HEK293 (cell line): Measurements from ENCODE around the gene AKIRIN2.

Source experiments
- GLIS1 ChIP-seq: fragments of 450-650 bp; formaldehyde crosslinking; IDR thresholded peaks from 2 replicates; pipeline ENCODE4 v1.5.1; 2016; ENCODE audit warnings: missing biosample characterization, missing genetic modification characterization
- PATZ1 ChIP-seq: fragments of 450-650 bp; formaldehyde crosslinking; IDR thresholded peaks from 2 replicates; pipeline ENCODE4 v1.5.1; 2016; ENCODE audit warnings: missing biosample characterization, missing genetic modification characterization
- PRDM1 ChIP-seq: fragments of 450-650 bp; formaldehyde crosslinking; IDR thresholded peaks from 2 replicates; pipeline ENCODE4; 2016; ENCODE audit warnings: missing biosample characterization, missing genetic modification characterization
- PRDM6 ChIP-seq: fragments of 450-650 bp; formaldehyde crosslinking; IDR thresholded peaks from 2 replicates; pipeline ENCODE4 v1.5.1; 2017; ENCODE audit warnings: missing biosample characterization, missing genetic modification characterization
- RBAK ChIP-seq: fragments of 450-650 bp; formaldehyde crosslinking; IDR thresholded peaks from 2 replicates; pipeline ENCODE4 v1.5.1; 2016; ENCODE audit warnings: missing biosample characterization, missing genetic modification characterization
- SP3 ChIP-seq: fragments of 450-650 bp; formaldehyde crosslinking; IDR thresholded peaks from 2 replicates; pipeline ENCODE4 v1.5.1; 2016; ENCODE audit warnings: missing biosample characterization, missing genetic modification characterization
- WT1 ChIP-seq: fragments of 450-650 bp; formaldehyde crosslinking; IDR thresholded peaks from 2 replicates; pipeline ENCODE4 v1.5.1; 2016; ENCODE audit warnings: missing biosample characterization, missing genetic modification characterization
- YY1 ChIP-seq: fragments of 450-650 bp; formaldehyde crosslinking; IDR thresholded peaks from 2 replicates; pipeline ENCODE4 v1.5.1; 2018; ENCODE audit warnings: missing biosample characterization, missing genetic modification characterization
- ZBTB11 ChIP-seq: fragments of 450-650 bp; formaldehyde crosslinking; conservative IDR thresholded peaks from 2 replicates; pipeline ENCODE4 v1.5.1; 2016; ENCODE audit warnings: low read depth, missing biosample characterization, missing genetic modification characterization
- ZBTB20 ChIP-seq: fragments of 450-650 bp; formaldehyde crosslinking; IDR thresholded peaks from 2 replicates; pipeline ENCODE4 v1.5.1; 2016; ENCODE audit warnings: missing biosample characterization, missing genetic modification characterization
- ZFP41 ChIP-seq: fragments of 450-650 bp; formaldehyde crosslinking; IDR thresholded peaks from 2 replicates; pipeline ENCODE4 v1.5.1; 2016; ENCODE audit warnings: missing biosample characterization, missing genetic modification characterization, borderline replicate concordance
- ZFP69B ChIP-seq: fragments of 450-650 bp; formaldehyde crosslinking; IDR thresholded peaks from 2 replicates; pipeline ENCODE4 v1.5.1; 2016; ENCODE audit warnings: missing biosample characterization, missing genetic modification characterization
- ZNF10 ChIP-seq: fragments of 450-650 bp; formaldehyde crosslinking; IDR thresholded peaks from 2 replicates; pipeline ENCODE4 v1.5.1; 2017; ENCODE audit warnings: missing biosample characterization, missing genetic modification characterization
- ZNF146 ChIP-seq: fragments of 450-650 bp; formaldehyde crosslinking; IDR thresholded peaks from 2 replicates; pipeline ENCODE4 v1.5.1; 2016; ENCODE audit warnings: missing biosample characterization, missing genetic modification characterization
- ZNF19 ChIP-seq: fragments of 450-650 bp; formaldehyde crosslinking; IDR thresholded peaks from 2 replicates; pipeline ENCODE4; 2016; ENCODE audit warnings: missing biosample characterization, missing genetic modification characterization, low read depth
- ZNF202 ChIP-seq: fragments of 450-650 bp; formaldehyde crosslinking; IDR thresholded peaks from 2 replicates; pipeline ENCODE4 v1.5.1; 2016; ENCODE audit warnings: missing biosample characterization, missing genetic modification characterization, borderline replicate concordance
- ZNF211 ChIP-seq: fragments of 450-650 bp; formaldehyde crosslinking; IDR thresholded peaks from 2 replicates; pipeline ENCODE4 v1.5.1; 2016; ENCODE audit warnings: low read depth, missing biosample characterization, missing genetic modification characterization
- ZNF266 ChIP-seq: fragments of 450-650 bp; formaldehyde crosslinking; IDR thresholded peaks from 2 replicates; pipeline ENCODE4 v1.5.1; 2016; ENCODE audit warnings: missing biosample characterization, missing genetic modification characterization, low read depth
- ZNF341 ChIP-seq: fragments of 450-650 bp; formaldehyde crosslinking; IDR thresholded peaks from 2 replicates; pipeline ENCODE4; 2016; ENCODE audit warnings: low read depth, missing biosample characterization, missing genetic modification characterization
- ZNF416 ChIP-seq: fragments of 450-650 bp; formaldehyde crosslinking; IDR thresholded peaks from 2 replicates; pipeline ENCODE4 v1.5.1; 2016; ENCODE audit warnings: missing biosample characterization, missing genetic modification characterization
- ZNF423 ChIP-seq: fragments of 450-650 bp; formaldehyde crosslinking; IDR thresholded peaks from 2 replicates; pipeline ENCODE4 v1.5.1; 2016; ENCODE audit warnings: missing biosample characterization, missing genetic modification characterization
- ZNF426 ChIP-seq: fragments of 450-650 bp; formaldehyde crosslinking; IDR thresholded peaks from 2 replicates; pipeline ENCODE4 v1.5.1; 2017; ENCODE audit warnings: missing biosample characterization, missing genetic modification characterization, mild to moderate bottlenecking, inconsistent platforms, moderate library complexity
- ZNF48 ChIP-seq: fragments of 450-650 bp; formaldehyde crosslinking; IDR thresholded peaks from 2 replicates; pipeline ENCODE4 v1.5.1; 2016; ENCODE audit warnings: missing biosample characterization, missing genetic modification characterization
- ZNF501 ChIP-seq: fragments of 450-650 bp; formaldehyde crosslinking; IDR thresholded peaks from 2 replicates; pipeline ENCODE4 v1.5.1; 2016; ENCODE audit warnings: missing biosample characterization, missing genetic modification characterization
- ZNF510 ChIP-seq: fragments of 450-650 bp; formaldehyde crosslinking; IDR thresholded peaks from 2 replicates; pipeline ENCODE4 v1.5.1; 2018; ENCODE audit warnings: mild to moderate bottlenecking, missing genetic modification characterization, missing biosample characterization; ENCODE audit not compliant: insufficient replicate concordance
- ZNF529 ChIP-seq: fragments of 450-650 bp; formaldehyde crosslinking; IDR thresholded peaks from 2 replicates; pipeline ENCODE4 v1.5.1; 2017; ENCODE audit warnings: missing genetic modification characterization, missing biosample characterization; ENCODE audit not compliant: insufficient replicate concordance
- ZNF530 ChIP-seq: fragments of 450-650 bp; formaldehyde crosslinking; IDR thresholded peaks from 2 replicates; pipeline ENCODE4 v1.5.1; 2016; ENCODE audit warnings: low read depth, missing biosample characterization, missing genetic modification characterization
- ZNF600 ChIP-seq: fragments of 450-650 bp; formaldehyde crosslinking; IDR thresholded peaks from 2 replicates; pipeline ENCODE4 v1.5.1; 2016; ENCODE audit warnings: missing biosample characterization, missing genetic modification characterization
- ZNF610 ChIP-seq: fragments of 450-650 bp; formaldehyde crosslinking; IDR thresholded peaks from 2 replicates; pipeline ENCODE4 v1.5.1; 2016; ENCODE audit warnings: missing biosample characterization, missing genetic modification characterization, borderline replicate concordance
- ZNF629 ChIP-seq: fragments of 450-650 bp; formaldehyde crosslinking; IDR thresholded peaks from 2 replicates; pipeline ENCODE4 v1.5.1; 2017; ENCODE audit warnings: missing biosample characterization, missing genetic modification characterization
- ZNF664 ChIP-seq: fragments of 450-650 bp; formaldehyde crosslinking; IDR thresholded peaks from 2 replicates; pipeline ENCODE4 v1.5.1; 2016; ENCODE audit warnings: missing biosample characterization, missing genetic modification characterization
- ZNF677 ChIP-seq: fragments of 450-650 bp; IDR thresholded peaks from 2 replicates; pipeline ENCODE4 v1.5.0; 2018; ENCODE audit warnings: missing biosample characterization, mild to moderate bottlenecking, missing genetic modification characterization, moderate library complexity
- ZNF707 ChIP-seq: fragments of 450-650 bp; formaldehyde crosslinking; IDR thresholded peaks from 2 replicates; pipeline ENCODE4 v1.5.1; 2016; ENCODE audit warnings: missing biosample characterization, missing genetic modification characterization
- ZNF776 ChIP-seq: fragments of 450-650 bp; formaldehyde crosslinking; IDR thresholded peaks from 2 replicates; pipeline ENCODE4 v1.5.0; 2017; ENCODE audit warnings: missing biosample characterization, missing genetic modification characterization, borderline replicate concordance
- ZNF785 ChIP-seq: fragments of 450-650 bp; formaldehyde crosslinking; IDR thresholded peaks from 2 replicates; pipeline ENCODE4 v1.5.1; 2016; ENCODE audit warnings: missing biosample characterization, missing genetic modification characterization
- ZNF791 ChIP-seq: fragments of 450-650 bp; formaldehyde crosslinking; IDR thresholded peaks from 2 replicates; pipeline ENCODE4 v1.5.1; 2016; ENCODE audit warnings: missing biosample characterization, missing genetic modification characterization
- ZNF792 ChIP-seq: fragments of 450-650 bp; formaldehyde crosslinking; IDR thresholded peaks from 2 replicates; pipeline ENCODE4 v1.5.1; 2016; ENCODE audit warnings: missing biosample characterization, missing genetic modification characterization
- ZNF843 ChIP-seq: fragments of 450-650 bp; formaldehyde crosslinking; IDR thresholded peaks from 2 replicates; pipeline ENCODE4 v1.5.1; 2016; ENCODE audit warnings: missing biosample characterization, missing genetic modification characterization

AKIRIN2 gene

DNA sequence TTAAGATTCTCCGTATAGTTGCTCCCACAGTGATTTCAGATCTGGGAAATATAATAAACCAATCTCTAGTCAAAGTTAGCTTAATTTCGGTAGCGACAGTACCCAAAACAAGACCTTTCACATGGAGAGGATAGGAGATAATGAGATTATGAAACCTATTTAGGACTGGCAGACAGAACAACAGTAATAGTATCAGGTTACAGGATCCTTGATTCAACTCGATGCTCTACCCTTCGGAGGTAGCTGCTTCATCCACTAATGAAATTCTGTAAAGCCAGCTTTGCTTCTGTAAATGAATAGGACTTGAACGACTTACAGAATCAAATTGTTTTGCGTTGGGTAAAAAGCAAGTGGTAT lies 534 bp upstream of the AKIRIN2 start (continued):
- TF ChIP-seq ZBTB11 (tag by site-specific recombination) (no peak), ZNF610 (no peak), ZNF792 (tag by site-specific recombination) (no peak), ZNF664 (tag by site-specific recombination) (no peak), ZNF426 (tag by site-specific recombination) (no peak), RBAK (no peak), GLIS1 (tag by site-specific recombination) (no peak), ZNF707 (tag by site-specific recombination) (no peak), ZBTB20 (no peak), ZNF600 (tag by site-specific recombination) (peak; percentile 66), SP3 (tag by site-specific recombination) (no peak), ZFP69B (tag by site-specific recombination) (peak; percentile 32; the same call in 1 of the 2 replicates), ZNF530 (tag by site-specific recombination) (no peak), ZNF416 (tag by site-specific recombination) (no peak), ZFP41 (tag by site-specific recombination) (no peak), ZNF510 (tag by site-specific recombination) (no peak), ZNF785 (tag by site-specific recombination) (no peak), ZNF776 (tag by site-specific recombination) (no peak), PRDM6 (tag by site-specific recombination) (no peak), ZNF266 (tag by site-specific recombination) (no peak), PRDM1 (tag by site-specific recombination) (peak; percentile 80), ZNF202 (tag by site-specific recombination) (no peak), ZNF146 (tag by site-specific recombination) (no peak), ZNF19 (tag by site-specific recombination) (no peak), YY1 (no peak), ZNF843 (tag by site-specific recombination) (no peak; the same call in 1 of the 2 replicates), ZNF48 (no peak), PATZ1 (tag by site-specific recombination) (no peak), ZNF341 (tag by site-specific recombination) (no peak), ZNF211 (tag by site-specific recombination) (no peak), ZNF677 (tag by site-specific recombination) (no peak), ZNF423 (tag by site-specific recombination) (no peak), ZNF501 (tag by site-specific recombination) (no peak; the same call in 1 of the 2 replicates), WT1 (tag by site-specific recombination) (peak; percentile 18; the same call in 1 of the 2 replicates), ZNF529 (tag by site-specific recombination) (no peak), ZNF791 (tag by site-specific recombination) (no peak), ZNF629 (no peak; the same call in 1 of the 2 replicates), ZNF10 (tag by site-specific recombination) (peak; percentile 47; the same call in 1 of the 2 replicates)
